GM19463 (cell line): Measurements from ENCODE around the gene RBMS2.
"Not testable (repeated sequence)": the region's sequence is repeated elsewhere in the genome, so short reads cannot be mapped to it uniquely, and the experiment has no call there.

Experiments used
- ATAC-seq: cut with Tn5 transposase; IDR thresholded peaks from one replicate; pipeline ENCODE4 v1.9.1; 2021; ENCODE audit warnings: mild to moderate bottlenecking, moderate library complexity; ENCODE audit not compliant: unreplicated experiment

RBMS2 gene, protein sequence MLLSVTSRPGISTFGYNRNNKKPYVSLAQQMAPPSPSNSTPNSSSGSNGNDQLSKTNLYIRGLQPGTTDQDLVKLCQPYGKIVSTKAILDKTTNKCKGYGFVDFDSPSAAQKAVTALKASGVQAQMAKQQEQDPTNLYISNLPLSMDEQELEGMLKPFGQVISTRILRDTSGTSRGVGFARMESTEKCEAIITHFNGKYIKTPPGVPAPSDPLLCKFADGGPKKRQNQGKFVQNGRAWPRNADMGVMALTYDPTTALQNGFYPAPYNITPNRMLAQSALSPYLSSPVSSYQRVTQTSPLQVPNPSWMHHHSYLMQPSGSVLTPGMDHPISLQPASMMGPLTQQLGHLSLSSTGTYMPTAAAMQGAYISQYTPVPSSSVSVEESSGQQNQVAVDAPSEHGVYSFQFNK

DNA sequence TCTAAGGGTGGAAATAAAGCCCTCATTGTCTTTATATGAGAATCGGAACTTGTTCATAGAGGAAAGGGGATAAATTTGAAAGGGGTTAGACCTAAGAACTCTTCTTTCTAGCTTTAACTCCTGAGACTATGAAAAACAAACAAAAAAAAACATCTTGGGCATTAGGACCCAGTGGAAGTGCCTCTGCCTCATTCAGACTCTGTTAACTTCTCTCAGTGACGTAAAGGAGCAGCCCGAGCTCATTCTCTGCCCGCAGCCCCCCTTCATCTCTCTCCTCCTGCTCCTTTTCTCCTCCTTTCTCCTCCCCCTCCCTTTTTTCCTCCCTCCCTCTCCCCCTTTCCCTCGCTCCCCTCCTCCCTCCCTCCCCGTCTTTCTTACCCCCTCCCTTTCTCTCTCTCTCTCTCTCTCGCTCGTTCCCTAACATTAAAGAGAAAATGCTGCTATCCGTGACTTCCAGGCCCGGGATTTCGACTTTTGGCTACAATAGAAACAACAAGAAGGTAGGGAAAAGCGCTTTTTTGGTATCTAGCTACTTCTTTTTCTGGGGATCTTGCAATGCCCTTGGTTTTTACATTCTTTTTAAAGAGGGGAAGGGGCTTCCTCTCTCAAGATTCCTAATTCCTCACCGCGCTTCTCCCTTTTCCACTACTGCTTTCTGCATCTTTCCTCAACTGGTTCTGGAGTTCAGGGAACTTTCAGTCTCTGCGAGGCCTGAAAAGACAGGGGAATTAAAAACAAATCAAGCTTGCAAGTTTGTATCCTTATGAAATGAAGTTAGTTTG is at the start of gene RBMS2:
Gene RBMS2, plus strand, starts transcription at position 231 of the 782 bp plus-strand sequence. Its CDS starts 204 bp downstream, at position 435.
- no peak for ATAC-seq

DNA sequence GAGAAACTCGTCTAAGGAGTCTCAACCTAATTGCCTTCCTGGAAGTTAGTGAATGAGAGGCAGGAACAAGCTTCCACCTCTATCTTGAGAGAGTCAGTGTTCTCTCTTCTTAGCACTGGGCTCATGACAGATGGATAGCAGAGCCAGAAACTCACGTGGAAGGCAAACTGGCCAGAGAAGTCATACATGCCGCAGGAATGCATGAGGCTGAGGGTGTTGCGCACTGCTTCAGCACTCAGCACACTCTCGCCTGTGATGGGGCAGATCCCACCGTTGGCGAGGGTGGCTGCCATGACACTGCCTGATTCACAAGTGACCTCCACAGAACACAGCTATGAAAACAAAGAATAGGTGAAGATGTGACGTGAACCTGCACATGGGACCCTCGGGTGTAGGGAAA is 47.2 kb upstream of the RBMS2 start:
- ATAC-seq = no peak

DNA sequence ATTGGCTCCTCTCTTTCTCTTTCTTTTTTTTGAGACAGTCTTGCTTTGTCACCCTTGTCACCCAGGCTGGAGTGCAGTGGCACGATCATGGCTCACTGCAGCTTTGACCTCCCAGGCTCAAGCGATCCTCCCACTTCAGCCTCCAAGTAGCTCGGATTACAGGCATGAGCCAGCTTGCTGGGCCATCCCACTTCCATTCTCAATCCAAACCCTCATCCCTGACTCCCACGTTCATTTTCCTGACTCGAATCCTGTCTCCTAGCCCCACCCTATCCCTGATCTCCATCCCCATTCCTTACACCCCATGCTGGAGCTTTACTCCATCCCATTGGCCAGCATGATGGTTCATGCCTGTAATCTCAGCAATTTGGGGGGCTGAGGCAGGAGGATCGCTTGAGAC is 45.5 kb upstream of the RBMS2 start:
- no peak for ATAC-seq

DNA sequence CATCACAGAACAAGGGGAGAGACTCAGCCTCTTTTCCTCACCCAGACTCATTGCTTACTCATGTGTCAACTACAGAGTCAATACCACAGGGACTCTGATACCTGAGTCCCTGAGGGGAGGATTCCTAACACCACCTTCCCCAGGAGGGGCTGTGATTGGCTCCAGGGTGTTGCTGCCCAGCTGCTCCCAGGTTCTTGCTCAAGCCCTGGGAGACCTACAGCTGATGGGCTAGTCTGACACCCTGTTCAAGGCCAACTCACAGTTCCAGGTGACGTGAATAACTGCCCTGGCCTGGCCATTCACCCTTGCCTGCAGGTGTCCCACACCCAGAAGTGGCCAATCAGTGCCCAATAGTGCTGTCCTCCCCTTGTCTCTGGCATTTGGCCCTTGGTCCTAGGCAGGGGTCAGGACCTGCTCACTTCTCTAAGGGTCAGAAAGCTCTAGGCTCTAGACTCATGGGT is 44.6 kb upstream of the RBMS2 start:
- ATAC-seq = no peak

DNA sequence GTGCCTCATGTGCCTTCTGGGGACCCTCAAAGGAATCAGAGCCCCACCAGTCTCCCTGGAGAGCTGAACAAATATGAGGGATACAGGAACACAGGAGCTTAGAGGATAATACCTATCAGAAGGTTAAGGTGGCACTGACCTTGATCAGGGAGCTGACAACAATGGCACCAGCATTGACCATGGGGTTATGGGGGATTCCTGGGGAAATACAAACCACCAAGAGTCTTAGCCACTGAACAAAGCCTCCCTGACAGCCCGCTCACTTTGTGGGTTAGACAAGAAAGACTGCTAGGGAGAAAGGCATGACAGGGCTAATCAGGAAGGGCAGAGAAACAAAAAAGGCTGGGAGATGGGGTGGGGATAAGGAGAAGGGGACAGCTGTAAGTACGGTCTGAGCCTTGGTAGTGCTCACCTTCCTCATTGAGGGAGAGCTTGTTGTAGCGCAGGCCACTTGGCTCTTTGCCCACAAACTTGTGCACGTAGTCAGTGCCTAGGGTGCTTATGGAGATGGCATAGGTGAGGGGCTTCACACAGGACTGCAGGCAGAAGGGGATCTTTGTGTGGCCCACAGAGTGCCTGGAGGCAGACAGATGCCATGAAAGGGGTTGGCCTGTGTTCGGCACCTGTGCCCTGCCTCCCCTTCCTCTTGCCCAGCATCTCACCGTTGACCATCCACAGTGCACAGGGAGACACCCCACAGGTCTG is 43.9 kb upstream of the RBMS2 start:
- ATAC-seq = no peak

DNA sequence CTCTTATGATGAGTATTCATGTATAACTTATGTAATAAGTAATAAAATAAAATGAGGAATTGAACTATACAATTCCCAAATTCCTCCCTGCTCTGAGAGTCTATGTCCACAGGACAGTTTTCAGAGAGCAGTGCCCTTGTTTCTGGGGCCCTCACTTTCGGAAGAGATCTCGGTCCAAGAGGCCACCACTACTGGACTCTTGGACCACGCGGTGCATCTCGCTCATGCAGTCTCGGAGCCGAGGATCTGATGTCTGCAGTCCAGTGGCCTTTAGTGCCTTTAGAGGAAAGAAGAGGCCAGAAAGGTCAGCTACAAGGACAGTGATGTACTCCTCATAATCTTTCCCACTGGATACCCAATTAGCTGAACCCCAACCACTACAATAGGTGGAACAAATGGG is 42.0 kb upstream of the RBMS2 start:
- no peak for ATAC-seq

DNA sequence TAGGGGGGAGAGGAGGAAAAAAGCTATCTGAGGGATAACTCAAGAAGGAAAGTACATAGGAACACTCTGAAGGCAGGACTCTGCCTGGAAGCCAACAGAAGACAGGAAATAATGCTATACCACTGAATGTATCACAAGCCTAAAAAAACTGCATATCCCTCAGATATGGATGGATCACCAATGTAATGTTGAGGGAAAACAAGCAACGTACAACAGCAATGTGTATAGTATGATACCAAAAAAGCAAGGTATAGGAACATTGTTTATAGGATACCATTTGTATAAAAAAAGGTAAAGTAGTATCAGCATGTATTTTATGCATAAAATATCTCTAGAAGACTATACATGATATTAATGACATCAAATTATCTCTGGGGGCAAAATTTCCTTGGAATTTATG is 37.1 kb upstream of the RBMS2 start:
- ATAC-seq = no peak

DNA sequence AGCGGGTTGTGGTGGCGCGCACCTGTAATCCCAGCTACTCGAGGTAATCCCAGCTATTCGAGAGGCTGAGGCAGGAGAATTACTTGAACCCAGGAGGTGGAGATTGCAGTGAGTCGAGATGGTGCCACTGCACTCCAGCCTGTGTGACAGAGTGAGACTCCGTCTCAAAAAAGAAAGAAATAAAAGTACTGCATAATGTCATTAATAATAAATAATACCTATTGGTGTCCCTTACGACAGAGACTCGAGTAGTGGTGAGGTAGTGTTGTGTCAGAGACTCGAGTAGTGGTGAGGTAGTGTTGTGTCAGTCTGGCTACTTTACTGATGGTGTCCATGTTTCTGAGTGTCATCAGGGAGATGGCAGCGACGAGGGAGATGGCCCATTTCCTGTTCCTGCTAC is 34.9 kb upstream of the RBMS2 start:
- ATAC-seq = no peak

DNA sequence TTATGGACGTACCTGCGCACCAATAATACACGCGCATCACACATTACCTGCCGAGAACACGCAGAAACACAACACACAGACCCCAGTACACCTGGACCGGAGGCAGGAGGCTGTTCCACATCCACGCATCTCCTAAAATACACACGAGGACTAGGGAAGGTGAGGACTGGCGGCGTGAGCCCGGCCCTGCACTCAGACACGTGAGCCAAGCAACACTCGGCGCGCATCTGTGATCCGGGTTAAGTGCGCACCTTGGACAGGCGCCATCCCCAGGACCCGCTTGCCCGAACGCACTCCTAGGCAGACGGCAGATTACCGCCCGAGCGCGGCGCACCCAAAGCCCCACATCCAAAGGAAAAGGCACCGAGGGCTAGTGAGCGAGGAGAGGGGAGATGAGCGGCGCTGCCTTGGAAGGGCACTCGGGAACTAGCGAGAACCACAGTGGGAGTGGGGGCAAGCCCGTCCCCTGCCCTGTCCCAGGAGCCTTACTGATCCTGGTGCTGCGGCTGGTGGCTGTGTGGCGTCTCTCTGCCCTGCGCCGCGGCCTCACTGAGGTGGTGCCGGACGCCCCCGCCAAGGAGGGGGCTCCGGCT is 34.1 kb upstream of the RBMS2 start:
- ATAC-seq = peak; percentile 32

DNA sequence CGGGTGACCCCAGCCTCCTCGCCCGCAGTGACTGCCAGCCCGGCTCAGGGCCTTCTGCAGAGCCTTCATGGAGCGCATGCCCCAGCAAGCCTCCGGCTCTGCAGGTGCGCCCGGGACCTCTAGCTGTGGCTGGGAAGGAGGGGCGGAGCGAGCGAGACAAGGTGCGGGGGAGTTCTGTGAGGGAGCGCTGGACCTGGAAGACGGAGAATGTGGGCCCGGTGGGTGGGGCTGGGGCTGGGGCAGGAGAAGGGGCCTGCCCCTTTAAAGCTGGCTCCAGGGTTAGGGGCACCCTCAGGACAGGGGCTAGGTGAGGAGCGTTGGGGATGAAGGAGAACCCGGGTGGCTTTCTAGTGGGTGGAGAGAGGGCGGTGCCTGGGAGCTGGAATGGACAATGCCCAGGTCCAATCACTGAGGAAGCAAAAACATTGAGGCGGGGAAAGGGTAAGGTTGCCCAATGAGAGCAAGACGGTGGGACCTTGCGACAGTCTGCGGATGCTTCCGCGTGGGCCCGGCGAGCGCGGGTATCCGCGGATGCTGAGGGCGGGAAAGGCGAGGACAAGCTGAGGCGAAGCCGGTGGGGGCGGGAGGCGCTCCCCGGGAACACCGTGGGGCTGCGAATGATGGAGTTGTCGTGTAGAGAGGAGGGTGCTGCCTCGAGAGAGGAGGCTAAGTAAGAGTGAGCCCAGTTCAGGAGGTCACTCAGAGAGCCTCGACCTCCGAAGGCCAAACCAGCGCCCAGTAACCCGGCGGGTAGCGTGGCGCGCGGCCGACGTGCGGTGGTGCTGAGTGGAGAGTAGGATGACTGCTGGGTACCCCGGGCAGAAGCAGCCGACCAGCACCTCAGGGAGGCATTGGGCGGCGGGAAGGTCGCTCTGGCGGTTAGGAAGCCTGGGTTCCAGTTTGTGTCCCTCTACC is 33.3 kb upstream of the RBMS2 start, which contains the start of gene GLS2:
Gene GLS2, minus strand, starts transcription at position 121 of the 915 bp plus-strand sequence. Its CDS starts 43 bp downstream, at position 78.
- peak; percentile 89 for ATAC-seq

DNA sequence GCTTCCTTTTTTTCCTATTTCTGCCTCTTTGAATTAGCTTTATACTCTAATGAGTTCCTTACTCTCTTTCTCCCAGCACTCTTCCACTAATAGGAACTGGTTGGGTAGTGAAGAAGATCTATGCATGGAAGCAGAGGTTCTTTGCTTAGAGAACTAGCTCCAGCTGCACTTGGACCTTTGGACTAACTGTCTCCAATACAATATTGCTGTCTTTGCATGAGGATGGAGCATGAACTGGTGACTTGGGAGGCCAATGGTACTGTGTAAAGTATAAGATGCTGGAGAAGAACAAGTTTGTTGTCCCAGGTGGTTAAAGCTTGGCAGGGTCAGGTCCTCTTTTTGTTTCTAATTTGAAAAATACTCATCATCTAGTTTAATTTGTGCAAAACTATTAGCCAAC is 31.3 kb upstream of the RBMS2 start:
- ATAC-seq = no peak

DNA sequence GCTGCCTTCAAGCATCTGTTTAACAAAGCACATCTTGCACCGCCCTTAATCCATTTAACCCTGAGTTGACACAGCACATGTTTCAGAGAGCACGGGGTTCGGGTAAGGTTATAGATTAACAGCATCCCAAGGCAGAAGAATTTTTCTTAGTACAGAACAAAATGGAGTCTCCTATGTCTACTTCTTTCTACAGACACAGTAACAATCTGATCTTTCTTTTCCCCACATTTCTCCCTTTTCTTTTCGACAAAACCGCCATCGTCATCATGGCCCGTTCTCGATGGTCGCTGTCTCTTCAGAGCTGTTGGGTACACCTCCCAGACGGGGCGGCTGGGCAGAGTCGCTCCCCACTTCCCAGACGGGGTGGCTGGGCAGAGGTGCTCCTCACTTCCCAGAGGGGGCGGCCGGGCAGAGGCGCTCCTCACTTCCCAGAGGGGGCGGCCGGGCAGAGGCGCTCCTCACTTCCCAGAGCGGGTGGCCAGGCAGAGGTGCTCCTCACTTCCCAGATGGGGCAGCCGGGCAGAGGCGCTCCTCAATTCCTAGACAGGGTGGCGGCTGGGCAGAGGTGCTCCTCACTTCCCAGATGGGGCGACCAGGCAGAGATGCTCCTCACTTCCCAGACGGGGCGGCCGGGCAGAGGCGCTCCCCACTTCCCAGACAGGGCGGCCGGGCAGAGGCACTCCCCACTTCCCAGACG is 28.1 kb upstream of the RBMS2 start:
- not testable (repeated sequence) for ATAC-seq

DNA sequence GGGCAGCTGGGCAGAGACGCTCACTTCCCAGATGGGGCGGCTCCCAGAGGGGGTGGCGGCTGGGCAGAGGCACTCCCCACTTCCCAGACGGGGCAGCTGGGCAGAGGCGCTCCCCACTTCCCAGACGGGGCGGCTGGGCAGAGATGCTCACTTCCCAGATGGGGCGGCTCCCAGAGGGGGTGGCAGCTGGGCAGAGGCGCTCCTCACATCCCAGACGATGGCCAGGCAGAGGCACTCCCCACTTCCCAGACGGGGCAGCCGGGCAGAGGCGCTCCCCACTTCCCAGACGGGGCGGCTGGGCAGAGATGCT is 27.6 kb upstream of the RBMS2 start:
- not testable (repeated sequence) for ATAC-seq

DNA sequence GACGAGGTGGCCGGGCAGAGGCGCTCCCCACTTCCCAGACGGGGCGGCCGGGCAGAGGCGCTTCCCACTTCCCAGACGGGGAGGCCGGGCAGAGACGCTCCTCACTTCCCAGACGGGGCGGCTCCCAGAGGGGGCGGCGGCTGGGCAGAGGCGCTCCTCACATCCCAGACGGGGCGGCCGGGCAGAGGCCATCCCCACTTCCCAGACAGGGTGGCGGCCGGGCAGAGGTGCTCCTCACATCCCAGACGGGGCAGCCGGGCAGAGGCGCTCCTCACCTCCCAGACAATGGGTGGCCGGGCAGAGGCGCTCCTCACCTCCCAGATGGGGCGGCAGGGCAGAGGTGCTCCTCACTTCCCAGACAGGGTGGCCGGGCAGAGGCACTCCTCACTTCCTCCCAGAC is 27.1 kb upstream of the RBMS2 start:
- ATAC-seq = not testable (repeated sequence)

DNA sequence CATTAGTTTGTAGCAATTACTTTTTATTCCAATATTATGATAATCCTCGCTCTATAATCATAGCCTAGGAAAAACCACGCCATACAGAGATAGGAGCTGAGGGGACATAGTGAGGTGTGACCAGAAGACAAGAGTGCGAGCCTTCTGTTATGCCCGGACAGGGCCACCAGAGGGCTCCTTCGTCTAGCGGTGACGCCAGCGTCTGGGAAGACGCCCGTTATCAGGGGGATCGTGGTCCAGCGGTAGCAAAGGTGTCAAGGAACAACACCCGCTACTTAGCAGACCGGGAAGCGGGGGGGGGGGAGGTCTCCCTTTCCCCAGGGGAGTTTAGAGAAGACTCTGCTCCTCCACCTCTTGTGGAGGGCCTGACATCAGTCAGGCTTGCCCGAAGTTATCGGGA is 24.9 kb upstream of the RBMS2 start:
- not testable (repeated sequence) for ATAC-seq

DNA sequence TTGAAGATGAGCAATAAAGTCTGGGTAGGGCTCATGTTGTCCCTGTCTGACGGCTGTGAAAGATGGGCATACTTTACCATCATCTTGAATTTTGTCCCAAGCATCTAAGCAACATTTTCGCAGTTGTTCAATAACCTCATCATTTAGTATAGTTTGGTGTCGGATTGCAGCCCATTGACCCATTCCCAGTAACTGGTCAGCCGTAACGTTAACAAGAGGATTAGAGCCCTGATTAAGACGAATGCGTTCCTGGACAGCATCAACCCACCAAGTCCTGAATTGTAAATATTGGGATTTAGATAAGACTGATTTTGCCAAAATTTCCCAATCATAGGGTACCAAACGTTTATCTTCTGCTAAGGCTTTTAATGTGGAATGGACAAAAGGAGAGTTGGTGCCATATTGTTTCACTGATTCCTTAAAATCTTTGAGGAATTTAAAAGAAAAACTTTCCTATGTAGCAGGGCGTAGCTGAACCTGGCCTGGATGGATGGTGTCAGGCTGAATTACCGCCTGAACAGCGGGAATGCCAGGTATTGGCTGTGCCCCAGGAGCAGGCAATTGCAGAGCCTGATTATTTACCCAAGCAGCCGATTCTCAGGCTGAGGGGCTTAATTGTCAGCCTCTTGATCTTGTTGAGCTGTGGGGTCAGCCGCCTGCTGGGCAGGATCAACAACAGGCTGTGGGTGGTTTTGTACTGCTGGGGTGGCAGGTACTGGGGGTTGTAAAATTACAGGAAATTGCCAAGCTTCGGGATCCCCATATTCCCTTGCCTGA is 23.3 kb upstream of the RBMS2 start:
- ATAC-seq = not testable (repeated sequence)

DNA sequence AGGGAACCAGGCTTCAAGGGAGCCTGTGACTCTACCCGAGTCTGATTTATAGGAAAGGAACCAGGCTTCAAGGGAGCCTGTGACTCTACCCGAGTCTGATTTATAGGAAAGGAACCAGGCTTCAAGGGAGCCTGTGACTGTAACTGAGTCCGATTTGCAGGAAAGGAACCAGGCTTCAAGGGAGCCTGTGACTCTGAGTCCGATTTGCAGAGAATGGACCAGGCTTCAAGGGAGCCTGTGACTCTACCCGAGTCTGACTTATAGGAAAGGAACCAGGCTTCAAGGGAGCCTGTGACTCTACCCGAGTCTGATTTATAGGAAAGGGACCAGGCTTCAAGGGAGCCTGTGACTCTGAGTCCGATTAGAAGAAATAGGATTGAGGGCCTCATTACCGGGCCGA is 22.2 kb upstream of the RBMS2 start:
- not testable (repeated sequence) for ATAC-seq

DNA sequence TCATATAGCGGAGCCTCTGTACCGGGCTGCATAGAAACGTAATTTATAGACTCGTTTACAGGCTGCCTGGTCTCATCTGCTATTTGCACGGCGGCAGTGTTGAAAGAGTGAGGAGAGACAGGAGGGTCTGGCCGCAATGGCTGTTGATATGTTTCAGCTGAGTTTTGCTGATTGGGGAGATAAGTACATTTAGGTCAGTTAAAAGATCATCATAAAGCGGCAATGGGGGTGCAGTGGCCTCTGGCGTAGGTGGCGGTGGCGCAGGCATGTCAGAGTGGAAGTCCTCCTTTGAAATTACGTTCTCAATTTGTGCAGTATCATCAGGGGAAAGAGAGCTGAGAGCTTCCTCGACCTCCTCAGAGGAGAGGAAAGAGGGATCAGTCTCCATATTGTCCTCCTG is 21.7 kb upstream of the RBMS2 start:
- not testable (repeated sequence) for ATAC-seq

DNA sequence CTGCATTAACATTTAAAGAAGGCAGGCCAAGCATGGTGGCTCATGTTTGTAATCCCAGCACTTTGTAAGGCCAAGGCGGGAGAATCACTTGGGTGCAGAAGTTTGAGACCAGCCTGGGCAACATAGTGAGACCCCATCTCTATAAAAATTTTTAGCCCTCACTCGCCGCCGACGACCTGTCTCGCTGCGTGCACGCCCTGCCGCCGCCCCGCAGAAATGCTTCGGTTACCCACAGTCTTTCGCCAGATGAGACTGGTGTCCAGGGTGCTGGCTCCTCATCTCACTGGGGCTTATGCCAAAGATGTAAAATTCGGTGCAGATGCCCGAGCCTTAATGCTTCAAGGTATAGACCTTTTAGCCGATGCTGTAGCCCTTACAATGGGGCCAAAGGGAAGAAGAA is 10.8 kb upstream of the RBMS2 start:
- ATAC-seq = no peak
